SK-N-SH (cell line): ENCODE data around the gene CCR9.

ENCODE experiments used
- CHD2 ChIP-seq: fragments of 150-350 bp; IDR thresholded peaks from 2 replicates; pipeline ENCODE4 v1.6.1; 2018; ENCODE audit warnings: low read length; ENCODE audit not compliant: partially characterized antibody
- EP300 ChIP-seq, 2 experiments: IDR thresholded peaks; 2 replicates each; pipeline versions ENCODE4 v1.4.0 to v1.6.1; 2012; ENCODE audit warnings: borderline replicate concordance in 1 of 2, low read depth in 1 of 2, low read length in 1 of 2
- FOXJ3 ChIP-seq: sonication (generic); formaldehyde crosslinking; IDR thresholded peaks from 2 replicates; pipeline ENCODE4 v1.5.1; 2020; ENCODE audit warnings: mild to moderate bottlenecking, missing genetic modification reagents
- MXI1 ChIP-seq: IDR thresholded peaks from 2 replicates; pipeline ENCODE4 v1.6.1; 2012; ENCODE audit warnings: mild to moderate bottlenecking, low read depth, low read length, improper control_type of control experiment
- RAD21 ChIP-seq: IDR thresholded peaks from 2 replicates; pipeline ENCODE4 v1.6.1; 2012; ENCODE audit warnings: mild to moderate bottlenecking, low read length
- RCOR1 ChIP-seq: fragments of 150-350 bp; IDR thresholded peaks from 2 replicates; pipeline ENCODE4 v1.6.1; 2017; ENCODE audit warnings: antibody characterized with exemption, low read length
- SIN3A ChIP-seq: IDR thresholded peaks from 2 replicates; pipeline ENCODE4 v1.6.1; 2012; ENCODE audit warnings: low read depth, mild to moderate bottlenecking, low read length, moderate library complexity, borderline replicate concordance
- TAF1 ChIP-seq: IDR thresholded peaks from 2 replicates; pipeline ENCODE4 v1.6.1; 2012; ENCODE audit warnings: low read depth, mild to moderate bottlenecking, low read length, moderate library complexity, borderline replicate concordance
- YY1 ChIP-seq: IDR thresholded peaks from 2 replicates; pipeline ENCODE4 v1.4.0; 2012; ENCODE audit warnings: low read depth, mild to moderate bottlenecking
- TF ChIP-seq, protein P1 (sequence below): fragments of 200-600 bp; sonication (generic); IDR thresholded peaks from 2 replicates; pipeline ENCODE4 v1.6.1; 2017; ENCODE audit warnings: antibody characterized with exemption, mild to moderate bottlenecking, moderate library complexity
- TF ChIP-seq, protein P2 (sequence below): fragments of 150-350 bp; IDR thresholded peaks from 2 replicates; pipeline ENCODE4 v1.6.1; 2017; ENCODE audit warnings: antibody characterized with exemption, low read length, low read depth, borderline replicate concordance
- TF ChIP-seq, protein P3 (sequence below): IDR thresholded peaks from 2 replicates; pipeline ENCODE4 v1.4.0; 2012; ENCODE audit warnings: low read depth
- TF ChIP-seq, protein P4 (sequence below): IDR thresholded peaks from 2 replicates; pipeline ENCODE4; 2012
- TF ChIP-seq, protein P5 (sequence below): IDR thresholded peaks from 2 replicates; pipeline ENCODE4 v1.6.1; 2012; ENCODE audit warnings: mild to moderate bottlenecking, low read depth, low read length, moderate library complexity

DNA sequence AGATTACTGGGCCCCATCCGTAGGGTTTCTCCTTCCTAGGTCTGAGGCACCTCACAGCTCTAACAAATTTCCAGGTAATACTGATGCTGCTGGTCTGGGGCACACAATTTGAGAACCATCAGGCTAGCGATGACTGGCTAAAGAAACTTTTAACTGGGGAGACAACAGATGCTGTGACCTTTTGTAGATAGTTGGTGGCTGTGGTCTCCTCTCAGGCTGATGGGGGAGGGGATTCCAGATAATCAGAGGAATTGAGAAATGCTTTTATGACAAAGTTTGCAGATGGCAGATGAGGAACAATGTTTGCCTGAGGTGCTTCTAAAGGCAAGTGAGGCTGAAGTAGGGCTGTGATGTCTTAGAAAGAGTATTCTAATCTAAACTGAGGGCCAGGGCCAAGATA is 13.8 kb upstream of the CCR9 start:
- TF ChIP-seq TAF1, result no peak
- TF ChIP-seq, protein P1, sequence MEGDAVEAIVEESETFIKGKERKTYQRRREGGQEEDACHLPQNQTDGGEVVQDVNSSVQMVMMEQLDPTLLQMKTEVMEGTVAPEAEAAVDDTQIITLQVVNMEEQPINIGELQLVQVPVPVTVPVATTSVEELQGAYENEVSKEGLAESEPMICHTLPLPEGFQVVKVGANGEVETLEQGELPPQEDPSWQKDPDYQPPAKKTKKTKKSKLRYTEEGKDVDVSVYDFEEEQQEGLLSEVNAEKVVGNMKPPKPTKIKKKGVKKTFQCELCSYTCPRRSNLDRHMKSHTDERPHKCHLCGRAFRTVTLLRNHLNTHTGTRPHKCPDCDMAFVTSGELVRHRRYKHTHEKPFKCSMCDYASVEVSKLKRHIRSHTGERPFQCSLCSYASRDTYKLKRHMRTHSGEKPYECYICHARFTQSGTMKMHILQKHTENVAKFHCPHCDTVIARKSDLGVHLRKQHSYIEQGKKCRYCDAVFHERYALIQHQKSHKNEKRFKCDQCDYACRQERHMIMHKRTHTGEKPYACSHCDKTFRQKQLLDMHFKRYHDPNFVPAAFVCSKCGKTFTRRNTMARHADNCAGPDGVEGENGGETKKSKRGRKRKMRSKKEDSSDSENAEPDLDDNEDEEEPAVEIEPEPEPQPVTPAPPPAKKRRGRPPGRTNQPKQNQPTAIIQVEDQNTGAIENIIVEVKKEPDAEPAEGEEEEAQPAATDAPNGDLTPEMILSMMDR, result no peak
- TF ChIP-seq CHD2, result no peak
- TF ChIP-seq, protein P2, sequence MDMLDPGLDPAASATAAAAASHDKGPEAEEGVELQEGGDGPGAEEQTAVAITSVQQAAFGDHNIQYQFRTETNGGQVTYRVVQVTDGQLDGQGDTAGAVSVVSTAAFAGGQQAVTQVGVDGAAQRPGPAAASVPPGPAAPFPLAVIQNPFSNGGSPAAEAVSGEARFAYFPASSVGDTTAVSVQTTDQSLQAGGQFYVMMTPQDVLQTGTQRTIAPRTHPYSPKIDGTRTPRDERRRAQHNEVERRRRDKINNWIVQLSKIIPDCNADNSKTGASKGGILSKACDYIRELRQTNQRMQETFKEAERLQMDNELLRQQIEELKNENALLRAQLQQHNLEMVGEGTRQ, result no peak
- TF ChIP-seq, protein P3, sequence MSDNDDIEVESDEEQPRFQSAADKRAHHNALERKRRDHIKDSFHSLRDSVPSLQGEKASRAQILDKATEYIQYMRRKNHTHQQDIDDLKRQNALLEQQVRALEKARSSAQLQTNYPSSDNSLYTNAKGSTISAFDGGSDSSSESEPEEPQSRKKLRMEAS, result no peak
- TF ChIP-seq RCOR1, result no peak
- no peak for TF ChIP-seq FOXJ3 (CRISPR knock-in tag)
- no peak for TF ChIP-seq RAD21
- TF ChIP-seq EP300 (IDR thresholded peaks at IDR 0.05; ENCODE audit: borderline replicate concordance in 1 of 2, low read depth in 1 of 2, low read length in 1 of 2), result no peak
- TF ChIP-seq, protein P4, sequence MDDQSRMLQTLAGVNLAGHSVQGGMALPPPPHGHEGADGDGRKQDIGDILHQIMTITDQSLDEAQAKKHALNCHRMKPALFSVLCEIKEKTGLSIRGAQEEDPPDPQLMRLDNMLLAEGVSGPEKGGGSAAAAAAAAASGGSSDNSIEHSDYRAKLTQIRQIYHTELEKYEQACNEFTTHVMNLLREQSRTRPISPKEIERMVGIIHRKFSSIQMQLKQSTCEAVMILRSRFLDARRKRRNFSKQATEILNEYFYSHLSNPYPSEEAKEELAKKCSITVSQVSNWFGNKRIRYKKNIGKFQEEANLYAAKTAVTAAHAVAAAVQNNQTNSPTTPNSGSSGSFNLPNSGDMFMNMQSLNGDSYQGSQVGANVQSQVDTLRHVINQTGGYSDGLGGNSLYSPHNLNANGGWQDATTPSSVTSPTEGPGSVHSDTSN, result no peak
- no peak for TF ChIP-seq MXI1
- TF ChIP-seq, protein P5, sequence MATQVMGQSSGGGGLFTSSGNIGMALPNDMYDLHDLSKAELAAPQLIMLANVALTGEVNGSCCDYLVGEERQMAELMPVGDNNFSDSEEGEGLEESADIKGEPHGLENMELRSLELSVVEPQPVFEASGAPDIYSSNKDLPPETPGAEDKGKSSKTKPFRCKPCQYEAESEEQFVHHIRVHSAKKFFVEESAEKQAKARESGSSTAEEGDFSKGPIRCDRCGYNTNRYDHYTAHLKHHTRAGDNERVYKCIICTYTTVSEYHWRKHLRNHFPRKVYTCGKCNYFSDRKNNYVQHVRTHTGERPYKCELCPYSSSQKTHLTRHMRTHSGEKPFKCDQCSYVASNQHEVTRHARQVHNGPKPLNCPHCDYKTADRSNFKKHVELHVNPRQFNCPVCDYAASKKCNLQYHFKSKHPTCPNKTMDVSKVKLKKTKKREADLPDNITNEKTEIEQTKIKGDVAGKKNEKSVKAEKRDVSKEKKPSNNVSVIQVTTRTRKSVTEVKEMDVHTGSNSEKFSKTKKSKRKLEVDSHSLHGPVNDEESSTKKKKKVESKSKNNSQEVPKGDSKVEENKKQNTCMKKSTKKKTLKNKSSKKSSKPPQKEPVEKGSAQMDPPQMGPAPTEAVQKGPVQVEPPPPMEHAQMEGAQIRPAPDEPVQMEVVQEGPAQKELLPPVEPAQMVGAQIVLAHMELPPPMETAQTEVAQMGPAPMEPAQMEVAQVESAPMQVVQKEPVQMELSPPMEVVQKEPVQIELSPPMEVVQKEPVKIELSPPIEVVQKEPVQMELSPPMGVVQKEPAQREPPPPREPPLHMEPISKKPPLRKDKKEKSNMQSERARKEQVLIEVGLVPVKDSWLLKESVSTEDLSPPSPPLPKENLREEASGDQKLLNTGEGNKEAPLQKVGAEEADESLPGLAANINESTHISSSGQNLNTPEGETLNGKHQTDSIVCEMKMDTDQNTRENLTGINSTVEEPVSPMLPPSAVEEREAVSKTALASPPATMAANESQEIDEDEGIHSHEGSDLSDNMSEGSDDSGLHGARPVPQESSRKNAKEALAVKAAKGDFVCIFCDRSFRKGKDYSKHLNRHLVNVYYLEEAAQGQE, result no peak
- no peak for TF ChIP-seq SIN3A
- TF ChIP-seq YY1, result no peak
